ENCODE results near the gene VAT1L.

- TF ChIP-seq CTCF (IDR thresholded peaks at IDR 0.05) (no peak), ZNF232 (CRISPR knock-in tag; IDR thresholded peaks at IDR 0.05) (no peak), RELA (CRISPR knock-in tag; IDR thresholded peaks at IDR 0.05; ENCODE audit: borderline replicate concordance) (no peak), E2F4 (CRISPR knock-in tag; IDR thresholded peaks at IDR 0.05; ENCODE audit: borderline replicate concordance, low read depth) (no peak), USF2 (CRISPR knock-in tag; IDR thresholded peaks at IDR 0.05) (no peak), MYBL2 (CRISPR knock-in tag; IDR thresholded peaks at IDR 0.05) (no peak), ELF4 (CRISPR knock-in tag; IDR thresholded peaks at IDR 0.05; ENCODE audit: low read depth) (no peak), FOXK1 (CRISPR knock-in tag; IDR thresholded peaks at IDR 0.05) (no peak), JUN (CRISPR knock-in tag; IDR thresholded peaks at IDR 0.05) (no peak), NFATC4 (CRISPR knock-in tag; IDR thresholded peaks at IDR 0.05) (no peak), ATF3 (CRISPR knock-in tag; conservative IDR thresholded peaks at IDR 0.05) (no peak), FOXP1 (CRISPR knock-in tag; IDR thresholded peaks at IDR 0.05; ENCODE audit: borderline replicate concordance) (no peak), MLX (CRISPR knock-in tag; IDR thresholded peaks at IDR 0.05) (no peak)
Measured at GRCh38 chr16:77897831-77898605, 109.7 kb downstream of the VAT1L start.
